ENCODE results near the gene FGFR2.

FGFR2 gene

GRCh38 chr10:121610798-121611323 is 12.6 kb upstream of the FGFR2 start:
- DNase-seq (ENCODE audit: low read depth in 1 of 2, low spot score in 1 of 2), result no peak

GRCh38 chr10:121609426-121610380 is 11.5 kb upstream of the FGFR2 start:
- no peak for DNase-seq (ENCODE audit: low read depth in 1 of 2, low spot score in 1 of 2)

GRCh38 chr10:121608469-121609190 is 10.4 kb upstream of the FGFR2 start:
- DNase-seq (ENCODE audit: low read depth in 1 of 2, low spot score in 1 of 2), result peak in 1 of 2 donors; percentile 25

GRCh38 chr10:121607310-121608055 is 9.2 kb upstream of the FGFR2 start:
- DNase-seq (ENCODE audit: low read depth in 1 of 2, low spot score in 1 of 2), result no peak

DNA sequence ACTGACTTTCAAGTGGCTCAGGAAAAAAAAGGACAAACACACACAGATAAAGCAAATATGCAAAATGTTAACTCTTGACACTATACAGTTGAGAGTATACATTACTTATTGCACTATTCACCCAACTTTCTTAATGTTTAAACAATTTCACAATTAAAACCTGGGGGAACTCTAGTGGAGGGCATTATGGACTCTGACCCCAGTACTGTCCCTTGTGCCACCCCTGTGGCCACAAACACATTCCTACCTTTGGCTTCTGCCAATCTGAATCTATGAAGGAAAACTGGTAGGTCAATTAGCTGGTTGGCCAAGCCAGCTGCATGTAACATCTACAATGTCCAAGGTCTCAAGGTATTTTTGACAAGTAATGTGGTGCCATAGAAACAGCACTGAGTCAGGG is 7.5 kb upstream of the FGFR2 start:
- no peak for DNase-seq (ENCODE audit: low read depth in 1 of 2, low spot score in 1 of 2)

DNA sequence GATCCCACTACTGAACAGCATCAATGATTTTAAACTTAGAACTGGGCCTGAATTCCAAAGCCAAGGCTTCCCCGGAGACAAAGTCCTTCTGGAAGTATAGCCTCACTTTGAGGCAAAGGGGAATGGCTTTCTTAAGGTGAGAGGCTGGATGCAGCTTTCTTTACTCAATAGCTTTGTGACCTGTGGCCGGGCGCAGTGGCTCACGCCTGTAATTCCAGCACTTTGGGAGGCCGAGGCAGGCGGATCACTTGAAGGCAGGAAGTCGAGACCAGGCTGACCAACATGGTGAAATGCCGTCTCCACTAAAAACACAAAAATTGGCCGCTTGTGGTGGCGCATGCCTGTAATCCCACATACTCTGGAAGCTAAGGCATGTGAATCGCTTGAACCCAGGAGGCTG is 3.2 kb upstream of the FGFR2 start:
- no peak for DNase-seq (ENCODE audit: low read depth in 1 of 2, low spot score in 1 of 2)

DNA sequence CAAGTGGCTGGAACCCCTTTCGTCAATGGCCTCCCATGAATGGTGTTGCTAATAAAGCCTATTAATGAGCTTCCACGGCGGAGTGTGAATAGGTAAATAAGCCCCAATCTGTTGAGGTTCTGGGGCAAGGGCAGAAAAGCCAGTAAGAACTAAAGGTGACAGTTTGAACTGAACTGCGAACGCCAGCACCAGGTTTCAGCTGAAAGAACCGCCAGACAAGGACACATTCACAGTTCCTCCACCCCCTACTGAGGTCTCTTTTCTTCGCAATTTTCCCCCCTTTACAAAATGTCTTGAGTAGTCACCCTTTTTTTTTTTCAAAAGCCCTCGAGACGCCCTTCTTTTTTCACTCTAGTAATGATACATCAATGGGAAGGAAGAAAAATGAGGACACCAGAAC is 2.4 kb upstream of the FGFR2 start:
- no peak for DNase-seq (ENCODE audit: low read depth in 1 of 2, low spot score in 1 of 2)

DNA sequence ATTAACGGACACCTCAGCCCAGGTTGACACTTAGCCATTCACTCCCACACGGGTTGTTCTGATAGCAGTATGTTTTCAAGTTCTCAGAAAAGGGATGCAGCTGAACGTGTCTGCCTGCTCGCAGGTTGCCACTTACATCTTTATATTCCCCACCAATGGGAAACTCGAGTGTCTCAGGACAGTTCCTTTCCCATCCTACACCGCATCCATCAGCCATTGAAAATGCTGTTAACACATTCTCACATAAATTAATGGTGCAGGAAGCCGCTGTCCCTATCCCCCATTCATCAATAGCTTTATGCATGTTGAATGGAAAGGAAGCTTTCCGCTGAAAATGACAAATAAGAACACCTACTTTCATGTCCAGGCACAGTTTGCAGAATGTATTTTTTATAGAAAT is 1.7 kb upstream of the FGFR2 start:
- DNase-seq (ENCODE audit: low read depth in 1 of 2, low spot score in 1 of 2), result no peak

DNA sequence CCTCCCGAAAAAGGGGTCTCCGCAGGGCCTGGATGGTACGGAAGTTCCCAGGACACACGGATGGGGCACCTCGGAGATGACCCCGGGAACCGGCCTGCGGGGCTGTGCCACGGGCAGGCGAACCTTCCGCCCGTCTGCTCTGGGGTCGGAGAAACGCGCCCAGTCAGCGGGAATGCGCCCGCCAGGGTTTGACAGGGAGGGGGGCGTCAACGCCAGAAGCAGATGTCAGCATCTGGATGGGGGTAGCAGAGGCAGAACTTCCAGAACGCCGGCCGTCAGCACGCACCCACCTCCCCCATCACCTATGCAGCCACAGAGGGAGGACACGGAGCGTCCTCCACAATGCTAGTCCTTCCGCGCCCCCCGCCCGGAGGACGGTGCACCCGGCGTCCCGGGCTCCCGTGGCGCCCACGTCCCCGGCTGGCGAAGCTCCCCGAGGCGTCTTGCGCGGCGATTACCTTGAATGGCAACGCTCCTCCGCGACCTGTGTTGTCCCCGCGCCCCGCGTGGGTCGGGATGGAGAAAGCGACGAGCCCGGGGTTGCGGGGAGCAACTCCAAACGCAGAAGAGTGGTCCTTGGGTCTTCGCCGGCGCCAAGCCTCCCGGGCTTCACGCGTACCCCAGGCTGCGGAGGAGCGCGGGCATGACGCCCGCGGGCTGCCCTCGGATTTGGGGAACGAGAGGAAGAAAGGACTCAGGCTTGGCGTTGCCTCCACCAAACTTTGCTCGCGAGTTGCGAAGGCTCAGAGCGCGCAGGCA is 561 bp downstream of the FGFR2 start:
- no peak for DNase-seq (ENCODE audit: low read depth in 1 of 2, low spot score in 1 of 2)

DNA sequence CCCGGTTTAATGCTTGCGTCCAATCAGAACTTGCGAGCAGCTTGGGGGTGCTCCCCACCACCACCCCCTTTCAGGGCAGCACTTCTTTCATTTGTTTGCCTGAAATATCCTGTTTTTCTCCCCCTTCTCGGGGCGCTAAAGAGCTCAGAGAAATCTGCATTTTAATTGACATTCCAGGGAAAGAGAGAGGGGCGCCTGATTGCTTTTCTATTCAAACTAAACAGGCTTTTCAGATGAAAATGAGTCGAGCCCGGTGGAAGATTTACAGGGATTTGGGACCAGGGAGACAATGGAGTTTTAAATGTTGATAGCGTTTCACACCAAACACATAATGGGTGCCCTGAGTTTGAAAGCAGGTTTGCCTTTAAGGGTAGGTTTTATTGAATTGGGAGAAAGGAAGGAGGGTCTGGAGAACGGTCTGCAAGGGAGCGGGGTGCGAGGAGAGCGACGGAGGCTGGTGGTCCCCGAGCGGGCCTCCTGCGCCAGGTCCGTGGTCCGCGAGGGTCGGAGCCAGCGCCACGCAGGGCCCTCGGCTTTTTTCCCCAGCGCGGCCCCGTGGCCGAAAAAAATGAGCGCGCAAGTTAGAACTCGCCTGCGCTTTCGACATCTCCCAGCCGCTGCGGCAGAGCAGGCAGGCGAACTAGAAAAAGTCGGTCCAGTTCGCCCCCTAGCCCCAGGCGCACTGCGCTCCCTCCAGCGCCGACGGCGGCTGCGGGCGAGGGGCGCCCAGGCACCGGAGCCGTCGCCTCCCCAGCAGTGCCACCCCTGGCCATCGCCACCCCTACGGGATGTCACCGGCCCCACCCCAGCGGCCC is 1.3 kb downstream of the FGFR2 start:
- no peak for DNase-seq (ENCODE audit: low read depth in 1 of 2, low spot score in 1 of 2)

- no peak for DNase-seq (ENCODE audit: low read depth in 1 of 2, low spot score in 1 of 2)
These were observed 2.2 kb downstream of the FGFR2 start for GRCh38 chr10:121595806-121596688.

DNA sequence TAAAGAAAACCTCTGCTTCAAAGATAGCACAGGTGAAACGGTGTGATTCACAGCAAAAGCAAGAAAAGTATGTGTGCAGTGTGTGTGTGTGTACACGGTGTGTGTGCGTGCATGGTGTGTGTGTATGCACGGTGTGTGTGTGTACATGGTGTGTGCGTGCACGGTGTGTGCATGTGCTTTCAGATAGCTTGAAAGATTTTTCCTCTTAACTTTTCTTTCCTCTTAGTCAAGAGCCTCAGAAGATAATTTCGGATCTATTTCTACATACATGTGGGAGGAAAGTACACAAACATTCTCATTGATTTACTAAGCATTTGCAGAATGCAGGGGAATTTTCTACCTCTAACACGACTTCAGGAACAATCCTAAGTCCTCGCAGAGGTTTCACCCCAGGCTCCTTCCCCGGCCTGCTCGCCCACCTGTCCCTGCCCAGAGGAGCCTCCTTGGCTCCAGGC is 2.9 kb downstream of the FGFR2 start:
- no peak for DNase-seq (ENCODE audit: low read depth in 1 of 2, low spot score in 1 of 2)

DNA sequence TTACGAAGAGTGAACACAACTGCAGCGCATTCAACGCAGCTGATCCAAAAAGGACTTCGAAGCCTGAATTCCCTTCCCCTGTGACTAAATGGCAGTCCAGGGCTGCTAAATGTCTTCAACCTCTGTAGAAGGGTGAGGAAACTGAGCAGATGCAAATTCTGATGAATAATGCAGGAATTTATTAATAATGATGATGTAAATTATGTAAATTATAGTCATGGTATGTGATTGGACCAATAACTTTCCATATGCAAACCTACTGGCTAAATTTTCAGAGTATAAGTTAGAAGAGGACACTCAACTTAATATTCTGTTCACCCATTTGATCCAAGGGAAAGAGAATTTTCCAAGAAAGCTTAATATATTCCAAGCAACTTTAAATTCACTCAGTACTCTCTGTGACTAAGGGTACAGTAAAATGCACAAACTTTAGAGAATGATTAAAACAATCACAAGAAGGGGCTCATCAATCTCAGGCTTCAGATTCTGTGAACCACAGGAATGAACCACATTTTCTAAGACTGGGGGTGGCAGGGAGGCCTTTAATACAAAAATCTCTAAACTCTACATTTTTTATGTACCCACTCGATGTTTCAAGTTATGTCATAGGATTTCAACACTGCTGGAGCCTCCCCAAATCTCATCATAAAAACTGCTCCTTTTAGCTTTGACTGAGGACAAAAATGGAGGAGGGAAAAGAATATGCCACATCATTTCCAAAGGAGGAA is 3.5 kb downstream of the FGFR2 start:
- no peak for DNase-seq (ENCODE audit: low read depth in 1 of 2, low spot score in 1 of 2)

- no peak for DNase-seq (ENCODE audit: low read depth in 1 of 2, low spot score in 1 of 2)
These were observed 4.2 kb downstream of the FGFR2 start for GRCh38 chr10:121594076-121594475.

DNA sequence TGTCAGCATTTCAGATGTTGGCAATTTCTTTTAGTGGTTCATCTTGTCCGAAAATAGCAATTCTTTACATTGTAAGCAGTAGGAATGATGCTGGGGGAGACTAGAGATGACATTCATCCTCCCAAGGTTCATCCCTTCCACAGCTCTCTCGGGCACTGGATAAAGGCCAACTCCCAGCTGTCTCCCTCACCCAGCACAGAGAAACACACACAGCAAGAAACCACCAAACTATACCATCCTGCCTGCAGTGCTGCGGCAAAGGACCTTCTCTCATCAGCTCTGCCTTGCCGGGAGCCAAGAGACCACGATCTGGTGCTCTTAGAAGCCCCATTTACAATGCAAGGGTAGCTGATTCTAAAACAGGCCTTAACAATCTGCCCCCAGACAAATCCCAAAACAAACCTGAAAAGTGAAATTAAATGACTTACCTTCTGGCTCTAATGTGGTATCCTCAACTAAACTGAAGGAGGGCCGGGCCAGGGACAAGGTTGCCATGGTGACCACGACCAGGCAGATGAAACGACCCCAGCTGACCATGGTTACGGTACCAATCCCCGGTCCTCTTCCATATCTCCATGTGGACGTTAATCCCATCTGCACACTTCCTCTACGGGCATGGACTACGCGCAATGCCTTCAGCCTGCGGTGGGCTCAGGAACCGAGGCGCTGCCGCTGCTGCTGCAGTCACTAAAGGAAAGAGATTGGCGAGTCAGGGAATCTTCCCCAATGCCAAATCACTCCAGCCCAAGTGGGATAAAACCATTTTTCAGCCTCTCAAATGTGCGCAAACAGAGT is 4.8 kb downstream of the FGFR2 start:
- no peak for DNase-seq (ENCODE audit: low read depth in 1 of 2, low spot score in 1 of 2)

GRCh38 chr10:121592155-121592890 is 5.9 kb downstream of the FGFR2 start:
- DNase-seq (ENCODE audit: low read depth in 1 of 2, low spot score in 1 of 2), result no peak

DNA sequence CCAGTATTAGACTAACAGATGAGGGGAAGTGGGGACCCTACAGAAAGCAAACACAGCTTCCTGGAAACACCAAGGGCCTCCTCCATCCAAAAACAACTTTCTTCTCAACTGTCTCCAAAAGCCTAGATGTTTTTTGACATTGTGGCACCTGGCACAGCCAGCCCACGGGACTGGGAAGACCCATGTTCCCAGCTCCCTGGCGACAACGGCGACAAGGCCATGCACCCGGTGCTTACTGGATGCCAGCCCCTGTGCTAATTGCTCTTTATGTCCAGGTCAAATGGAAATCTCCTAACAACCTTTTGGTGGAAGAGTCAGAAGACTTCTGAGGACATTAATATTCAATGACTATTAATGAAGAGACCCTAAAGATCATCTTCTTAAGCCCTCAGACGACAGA is 7.1 kb downstream of the FGFR2 start:
- DNase-seq (ENCODE audit: low read depth in 1 of 2, low spot score in 1 of 2), result no peak

All from stimulated activated CD4-positive, alpha-beta T cell treated with anti-CD3 and anti-CD28 coated beads, Interleukin-15, amount 100 ng/mL, for 1 hour (primary cell).